T-helper 1 cell treated with Interleukin-12 subunit alpha and Interleukin-12 subunit beta and Interleukin-4 antibody, amounts not matched to agents 30 μg/mL and 1 μg/mL, for 36 hours (primary cell): ENCODE results near the gene ARHGEF4.
"Not testable (repeated sequence)": the region's sequence is repeated elsewhere in the genome, so short reads cannot be mapped to it uniquely, and the experiment has no call there.

Experiments used
- H3K27ac Mint-ChIP-seq: one replicate; pipeline ENCODE4 v1.8.0; 2021; ENCODE audit warnings: mild to moderate bottlenecking, mixed read lengths
- H3K27me3 Mint-ChIP-seq: one replicate; pipeline ENCODE4 v1.8.0; 2021; ENCODE audit warnings: low read depth, mixed read lengths
- H3K36me3 Mint-ChIP-seq: one replicate; pipeline ENCODE4 v1.8.0; 2021; ENCODE audit warnings: low read depth, mixed read lengths
- H3K4me1 Mint-ChIP-seq: one replicate; pipeline ENCODE4 v1.8.0; 2021; ENCODE audit warnings: low read depth, mixed read lengths
- H3K4me3 Mint-ChIP-seq: one replicate; pipeline ENCODE4 v1.8.0; 2021; ENCODE audit warnings: mild to moderate bottlenecking, moderate library complexity, mixed read lengths
- H3K9me3 Mint-ChIP-seq: one replicate; pipeline ENCODE4 v1.8.0; 2021; ENCODE audit warnings: mixed read lengths

ARHGEF4 gene

DNA sequence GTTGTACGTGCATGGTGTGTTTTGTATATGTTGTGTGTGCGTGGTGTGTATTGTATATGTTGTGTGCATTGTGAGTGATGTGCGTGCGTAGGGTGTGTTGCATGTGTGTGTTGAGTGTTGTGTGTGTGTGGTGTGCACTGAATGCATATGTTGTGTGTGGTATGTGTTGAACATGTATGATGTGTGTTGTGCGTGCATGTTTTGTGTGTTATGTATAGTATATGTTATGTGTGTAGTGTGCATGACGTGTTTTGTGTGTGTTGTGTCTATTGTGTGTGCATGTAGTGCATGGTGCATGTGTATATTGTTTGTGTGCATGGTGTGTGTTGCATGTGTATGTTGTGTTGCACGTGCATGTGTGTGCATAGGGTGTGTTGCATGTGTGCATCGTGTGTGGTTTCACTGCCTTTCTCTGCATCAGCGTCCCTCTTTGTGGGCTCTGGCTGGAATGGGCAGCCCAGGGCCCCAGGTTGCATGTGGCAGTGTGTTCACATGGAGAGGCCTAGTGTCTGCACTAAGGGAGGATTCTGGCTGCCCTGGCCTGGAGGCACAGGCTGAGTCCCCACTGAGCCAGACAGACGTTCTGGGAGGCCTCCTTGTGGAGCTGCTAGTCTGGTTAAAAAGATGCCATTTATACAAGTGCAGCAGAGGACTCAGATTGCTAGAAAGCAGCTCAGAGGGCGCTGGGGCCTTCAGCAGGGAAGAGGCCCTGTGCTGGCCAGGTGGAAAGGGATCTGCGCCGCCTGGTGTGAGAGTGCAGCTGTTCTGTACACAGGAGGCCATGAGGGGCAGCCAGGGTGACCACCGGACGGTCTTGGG lies 149.3 kb downstream of the ARHGEF4 start:
- Mint-ChIP-seq H3K27me3 (peaks cover 18% of the 10 kb centered on the region), H3K9me3 (no peaks in the 10 kb centered on the region), H3K27ac (no peak overlapping the region), H3K4me1 (peaks cover 4% of the 10 kb centered on the region), H3K36me3 (no peaks in the 10 kb centered on the region), H3K4me3 (no peak overlapping the region)

GRCh38 chr2:130986890-130987493 lies 150.3 kb downstream of the ARHGEF4 start:
- no peaks in the 10 kb centered on the region for H3K9me3 Mint-ChIP-seq
- no peak overlapping the region for H3K27ac Mint-ChIP-seq
- peaks cover 15% of the 10 kb centered on the region for H3K27me3 Mint-ChIP-seq
- H3K4me3 Mint-ChIP-seq, result no peak overlapping the region
- H3K36me3 Mint-ChIP-seq, result no peaks in the 10 kb centered on the region
- H3K4me1 Mint-ChIP-seq, result peaks cover 4% of the 10 kb centered on the region

DNA sequence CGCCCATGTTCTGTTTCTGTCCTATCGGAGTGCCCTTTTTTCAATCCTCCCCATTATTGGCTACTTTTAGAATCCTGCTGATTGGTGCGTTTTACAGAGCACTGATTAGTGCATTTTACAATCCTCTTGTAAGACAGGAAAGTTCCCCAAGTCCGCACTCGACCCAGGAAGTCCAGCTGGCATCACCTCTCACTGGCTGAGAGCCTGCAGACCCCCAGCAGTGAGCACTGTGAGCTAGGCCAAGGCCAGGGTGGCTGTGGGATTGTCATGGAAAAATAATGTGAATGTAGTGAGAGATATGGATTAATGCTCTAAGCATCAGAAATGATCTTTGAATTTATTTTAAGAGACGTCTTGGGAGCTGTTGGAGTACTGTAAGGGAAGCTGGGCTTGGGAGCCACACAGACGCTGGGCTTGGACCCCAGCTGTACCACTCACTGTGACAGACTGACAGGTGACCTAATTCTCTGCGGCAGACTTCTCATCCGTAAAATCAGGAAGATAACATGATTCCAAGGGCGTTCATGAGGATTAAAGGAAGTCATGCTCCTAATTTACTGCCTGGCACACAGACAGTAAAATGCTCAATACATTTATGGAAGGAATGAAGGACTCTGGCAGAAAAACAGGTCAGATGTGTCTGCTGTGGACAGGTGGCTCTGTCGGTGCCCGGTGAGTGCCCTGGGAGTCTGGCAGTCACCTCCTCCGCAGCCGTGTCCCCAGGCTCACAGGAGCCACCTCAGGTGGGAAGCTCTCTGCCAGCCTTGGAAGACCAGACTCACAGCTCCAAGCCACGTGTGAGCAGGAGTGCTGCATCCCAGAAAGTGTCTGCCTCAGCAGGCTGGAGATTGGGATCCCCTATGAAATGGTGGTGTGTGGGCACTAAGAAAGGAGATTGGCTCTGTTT lies 151.1 kb downstream of the ARHGEF4 start:
- H3K9me3 Mint-ChIP-seq, result no peaks in the 10 kb centered on the region
- H3K4me1 Mint-ChIP-seq, result peaks cover 4% of the 10 kb centered on the region
- H3K27me3 Mint-ChIP-seq, result peaks cover 15% of the 10 kb centered on the region
- no peak overlapping the region for H3K4me3 Mint-ChIP-seq
- no peaks in the 10 kb centered on the region for H3K36me3 Mint-ChIP-seq
- no peak overlapping the region for H3K27ac Mint-ChIP-seq

DNA sequence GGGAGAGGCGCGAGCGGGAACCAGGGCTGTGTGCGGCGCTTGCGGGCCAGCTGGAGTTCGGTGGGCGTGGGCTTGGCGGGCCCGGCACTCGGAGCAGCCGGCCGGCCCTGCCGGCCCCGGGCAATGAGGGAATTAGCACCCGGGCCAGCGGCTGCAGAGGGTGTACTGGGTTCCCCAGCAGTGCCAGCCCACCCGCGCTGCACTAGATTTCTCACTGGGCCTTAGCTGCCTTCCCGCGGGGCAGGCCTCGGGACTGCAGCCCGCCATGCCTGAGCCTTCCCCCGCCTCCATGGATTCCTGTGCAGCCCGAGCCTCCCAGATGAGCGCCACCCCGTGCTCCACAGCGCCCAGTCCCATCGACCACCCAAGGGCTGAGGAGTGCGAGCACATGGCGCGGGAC lies 154.7 kb downstream of the ARHGEF4 start:
- H3K4me3 Mint-ChIP-seq, result not testable (repeated sequence)

DNA sequence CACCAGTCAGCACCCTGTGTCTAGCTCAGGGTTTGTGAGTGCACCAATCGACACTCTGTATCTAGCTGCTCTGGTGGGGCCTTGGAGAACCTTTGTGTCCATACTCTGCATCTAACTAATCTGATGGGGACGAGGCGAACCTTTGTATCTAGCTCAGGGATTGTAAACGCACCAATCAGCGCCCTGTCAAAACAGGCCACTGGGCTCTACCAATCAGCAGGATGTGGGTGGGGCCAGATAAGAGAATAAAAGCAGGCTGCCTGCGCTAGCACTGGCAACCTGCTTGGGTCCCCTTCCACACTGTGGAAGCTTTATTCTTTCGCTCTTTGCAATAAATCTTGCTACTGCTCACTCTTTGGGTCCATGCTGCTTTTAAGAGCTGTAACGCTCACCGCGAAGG lies 155.3 kb downstream of the ARHGEF4 start:
- not testable (repeated sequence) for H3K27ac Mint-ChIP-seq, H3K4me3 Mint-ChIP-seq, H3K4me1 Mint-ChIP-seq, H3K36me3 Mint-ChIP-seq, H3K9me3 Mint-ChIP-seq
- peaks cover 36% of the 10 kb centered on the region for H3K27me3 Mint-ChIP-seq

More for the DNA sequence above, 154.7 kb downstream of the ARHGEF4 start:
- H3K27ac Mint-ChIP-seq, H3K9me3 Mint-ChIP-seq, H3K4me1 Mint-ChIP-seq, H3K36me3 Mint-ChIP-seq: not testable (repeated sequence)
- peaks cover 36% of the 10 kb centered on the region for H3K27me3 Mint-ChIP-seq

DNA sequence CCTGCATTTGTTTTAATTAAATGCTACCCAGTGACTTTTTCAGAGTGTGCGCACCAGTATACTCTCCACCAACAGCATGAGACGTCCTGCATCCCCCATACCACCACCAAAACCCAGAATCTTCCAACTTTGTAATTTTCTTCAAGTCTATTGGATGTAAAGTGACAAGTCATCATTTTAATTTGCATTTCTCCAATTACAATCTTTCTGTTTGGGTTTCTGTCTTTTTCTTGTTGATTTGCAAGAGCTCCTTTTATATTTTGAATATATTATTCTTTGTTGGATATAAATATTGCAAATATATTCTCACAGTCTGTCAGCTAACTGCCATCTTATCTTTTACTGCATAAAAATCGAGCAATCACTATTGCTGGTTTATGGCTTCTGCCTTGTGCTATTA lies 160.0 kb downstream of the ARHGEF4 start:
- peaks cover 34% of the 10 kb centered on the region for H3K27me3 Mint-ChIP-seq
- no peaks in the 10 kb centered on the region for H3K4me1 Mint-ChIP-seq
- H3K9me3 Mint-ChIP-seq, result no peaks in the 10 kb centered on the region
- no peak overlapping the region for H3K4me3 Mint-ChIP-seq
- H3K27ac Mint-ChIP-seq, result no peak overlapping the region
- H3K36me3 Mint-ChIP-seq, result no peaks in the 10 kb centered on the region

GRCh38 chr2:130997198-130997597 lies 160.5 kb downstream of the ARHGEF4 start:
- Mint-ChIP-seq H3K9me3 (no peaks in the 10 kb centered on the region), H3K27ac (no peak overlapping the region), H3K36me3 (no peaks in the 10 kb centered on the region), H3K4me1 (no peaks in the 10 kb centered on the region), H3K4me3 (no peak overlapping the region), H3K27me3 (peaks cover 33% of the 10 kb centered on the region)

- Mint-ChIP-seq H3K4me1 (no peaks in the 10 kb centered on the region), H3K9me3 (no peaks in the 10 kb centered on the region), H3K27ac (no peak overlapping the region), H3K36me3 (no peaks in the 10 kb centered on the region), H3K27me3 (peaks cover 25% of the 10 kb centered on the region), H3K4me3 (no peak overlapping the region)
Measured at GRCh38 chr2:130998561-130998960, 161.8 kb downstream of the ARHGEF4 start.

DNA sequence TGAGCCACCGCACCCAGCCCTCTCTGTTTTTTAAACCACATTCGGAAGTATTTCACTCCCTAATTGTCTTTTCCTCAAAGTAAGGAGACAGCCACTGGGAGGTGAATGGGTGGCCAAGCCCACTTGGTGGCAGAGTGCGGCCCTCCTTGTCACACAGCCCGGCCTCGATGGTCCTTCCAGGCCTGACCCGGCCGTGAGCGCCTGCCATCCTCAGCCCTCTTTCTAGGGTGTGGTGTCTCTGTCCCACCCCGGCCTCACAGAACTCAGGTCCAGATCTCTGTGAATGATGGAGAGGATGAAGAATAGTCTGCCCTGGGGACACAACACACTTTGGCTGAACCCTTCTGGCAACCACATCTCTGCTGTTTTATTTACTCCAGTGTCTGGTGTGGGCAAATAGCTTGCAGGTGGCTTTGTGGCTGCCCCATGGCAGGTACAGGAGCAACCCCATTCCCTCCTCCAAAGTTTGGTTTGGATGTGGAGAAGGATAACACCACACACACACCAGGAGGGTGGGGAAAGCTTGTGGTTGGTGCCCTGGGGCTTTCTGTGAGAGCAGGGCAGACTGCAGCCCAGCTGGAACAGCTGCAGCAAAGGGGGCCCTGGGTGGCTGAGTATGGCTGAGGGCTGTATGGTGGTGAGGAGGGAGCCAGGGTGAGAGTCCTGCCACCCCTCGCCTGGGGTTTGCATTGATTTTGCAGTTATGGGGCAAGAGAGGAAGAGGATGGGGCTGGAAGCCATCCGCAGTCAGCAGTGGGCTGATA lies 167.9 kb downstream of the ARHGEF4 start:
- Mint-ChIP-seq H3K9me3 (no peaks in the 10 kb centered on the region), H3K4me1 (no peaks in the 10 kb centered on the region), H3K27ac (no peak overlapping the region), H3K4me3 (no peak overlapping the region), H3K36me3 (no peaks in the 10 kb centered on the region), H3K27me3 (peaks cover 13% of the 10 kb centered on the region)

DNA sequence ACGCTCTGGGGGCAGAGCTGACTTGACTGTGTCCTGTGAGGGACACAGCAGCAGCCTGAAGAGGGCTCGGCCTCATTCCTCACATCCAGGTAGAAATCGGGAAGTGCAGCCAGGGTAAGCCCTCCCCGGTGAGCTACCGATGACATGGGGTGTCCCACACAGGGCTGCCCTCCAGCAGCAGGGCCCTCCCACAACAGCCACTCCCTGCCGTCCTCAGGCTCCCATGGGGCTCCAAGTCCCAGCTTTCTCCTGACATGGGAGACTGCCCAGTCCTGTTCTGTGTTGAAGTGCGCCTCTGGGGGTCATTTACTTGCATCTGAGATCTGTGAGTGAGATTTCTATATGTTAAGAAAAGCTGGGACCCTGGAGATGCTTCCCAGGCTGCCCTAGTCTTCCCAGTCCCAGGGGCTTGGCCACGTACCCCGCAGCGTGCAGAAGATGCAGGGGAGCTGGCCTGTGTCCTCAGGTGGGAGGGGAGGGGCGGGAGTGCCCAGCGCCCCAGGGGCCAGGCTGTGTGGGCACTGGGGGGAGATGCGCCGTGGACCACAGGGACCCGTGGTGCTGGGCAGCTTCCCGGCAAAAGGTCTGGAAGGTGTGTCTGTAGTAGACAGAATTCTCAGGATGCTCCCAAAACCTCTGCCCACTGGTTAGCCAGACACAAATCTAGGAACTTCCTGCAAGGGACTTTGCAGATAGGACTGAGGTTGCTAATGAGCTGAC lies 168.7 kb downstream of the ARHGEF4 start:
- no peak overlapping the region for H3K27ac Mint-ChIP-seq
- H3K9me3 Mint-ChIP-seq, result no peaks in the 10 kb centered on the region
- H3K36me3 Mint-ChIP-seq, result no peaks in the 10 kb centered on the region
- H3K4me3 Mint-ChIP-seq, result no peak overlapping the region
- peaks cover 7% of the 10 kb centered on the region for H3K4me1 Mint-ChIP-seq
- H3K27me3 Mint-ChIP-seq, result peaks cover 19% of the 10 kb centered on the region

DNA sequence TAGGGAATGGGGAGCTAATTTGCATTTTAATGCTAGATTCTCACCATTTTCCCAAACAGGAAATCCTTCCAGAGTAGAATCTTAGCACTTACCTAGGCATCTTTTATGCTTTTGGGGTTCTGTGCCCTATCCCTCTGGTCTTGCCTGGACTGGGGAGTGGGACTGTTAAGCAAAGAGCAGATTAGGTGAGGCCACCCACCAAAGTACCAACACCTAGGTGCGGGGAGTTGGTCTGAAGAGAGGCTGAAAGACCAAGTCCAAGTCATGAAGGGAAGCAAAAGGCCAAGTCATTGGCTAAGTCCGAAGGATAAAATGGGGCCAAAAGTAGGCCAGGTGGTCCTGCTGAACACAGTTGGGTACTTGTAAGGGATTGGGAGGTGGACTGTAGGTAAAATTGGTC lies 169.8 kb downstream of the ARHGEF4 start:
- Mint-ChIP-seq H3K27ac (no peak overlapping the region), H3K27me3 (peaks cover 31% of the 10 kb centered on the region), H3K9me3 (no peaks in the 10 kb centered on the region), H3K4me1 (peaks cover 14% of the 10 kb centered on the region), H3K36me3 (no peaks in the 10 kb centered on the region), H3K4me3 (no peak overlapping the region)

DNA sequence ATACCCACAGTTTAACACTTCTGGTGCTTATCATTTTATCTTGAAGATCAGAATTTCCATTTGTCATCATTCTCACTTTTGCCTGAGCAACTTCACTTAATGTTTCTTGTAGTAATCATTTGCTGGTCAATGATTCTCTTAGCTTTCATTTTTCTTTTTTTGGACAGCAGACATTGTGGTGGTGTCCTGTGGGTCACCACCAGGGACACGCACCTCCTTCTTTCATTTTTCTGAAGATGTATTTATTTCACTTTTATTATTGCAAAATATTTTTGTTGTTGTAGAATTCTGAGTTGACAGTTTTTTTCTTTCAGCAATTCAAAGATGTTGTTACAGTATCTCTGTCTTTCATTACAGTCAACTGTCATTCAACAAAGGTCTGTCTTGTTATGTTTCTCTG lies 172.3 kb downstream of the ARHGEF4 start:
- Mint-ChIP-seq H3K27me3 (peaks cover 35% of the 10 kb centered on the region), H3K36me3 (no peaks in the 10 kb centered on the region), H3K4me3 (no peak overlapping the region), H3K27ac (no peak overlapping the region), H3K9me3 (no peaks in the 10 kb centered on the region), H3K4me1 (peaks cover 14% of the 10 kb centered on the region)

DNA sequence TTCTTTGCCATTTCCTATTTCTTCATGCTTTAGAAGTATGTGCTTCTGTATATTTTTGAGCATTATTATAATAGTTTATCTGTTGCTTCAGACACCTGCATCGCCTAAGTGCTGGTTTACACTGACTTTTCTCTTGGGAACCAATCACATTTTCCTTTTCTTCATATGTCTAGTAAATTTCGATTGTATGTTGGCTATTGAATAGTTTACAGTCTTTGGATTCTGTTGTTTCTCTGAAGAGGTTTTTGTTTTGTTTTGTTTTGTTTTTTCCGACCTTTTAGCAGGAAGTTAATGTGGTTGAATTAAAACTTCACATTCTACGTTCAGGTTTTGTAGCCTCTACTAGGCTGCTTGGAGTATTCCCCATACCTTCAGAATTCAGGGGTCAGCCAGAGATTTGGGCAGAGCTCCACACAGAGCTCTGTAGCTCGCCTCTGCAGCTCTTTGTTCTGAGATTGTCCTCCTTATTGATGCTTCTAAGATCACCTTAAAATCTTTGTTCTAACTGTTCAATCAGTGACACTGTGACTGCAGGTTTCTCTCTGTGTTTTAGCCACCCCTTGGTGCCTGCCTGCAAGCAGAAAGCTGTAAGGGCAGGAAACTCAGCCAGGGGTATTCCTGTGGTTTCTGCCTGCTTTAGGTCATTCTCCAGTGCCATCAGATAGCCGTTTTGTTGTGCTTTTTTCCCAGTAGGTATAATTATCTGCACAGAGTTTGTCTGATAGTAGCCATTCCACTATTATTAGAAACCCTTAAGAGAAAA lies 173.2 kb downstream of the ARHGEF4 start:
- Mint-ChIP-seq H3K4me3 (no peak overlapping the region), H3K4me1 (peaks cover 14% of the 10 kb centered on the region), H3K27ac (no peak overlapping the region), H3K9me3 (no peaks in the 10 kb centered on the region), H3K27me3 (peaks cover 35% of the 10 kb centered on the region), H3K36me3 (no peaks in the 10 kb centered on the region)
